OCI-LY7 (cell line): ENCODE results near the gene LPIN3. TPM values are rescaled to one million over a fixed set of nuclear protein-coding genes. Genes with fewer than 3 reads are reported as not detected.

Experiments used
- BruUV-seq: library from RNA; stranded (reverse); fragments of 400-500 nt; replicated peaks from 2 replicates; lab custom pipeline; 2021; lab: Mats Ljungman, UMichigan
- CTCF ChIA-PET: fragments of 300-600 bp; sonication (Branson Sonifier 250); formaldehyde crosslinking; loops from one replicate; lab custom pipeline; 2022; ENCODE audit warnings: antibody characterized with exemption; ENCODE audit not compliant: unreplicated experiment; lab: Charles Lee
- POLR2A ChIA-PET: fragments of 300-600 bp; sonication (Branson Sonifier 250); formaldehyde crosslinking; loops from one replicate; lab custom pipeline; 2022; ENCODE audit warnings: antibody characterized with exemption; lab: Charles Lee
- DNase-seq: peaks from one replicate; pipeline ENCODE4 v3.0.0-alpha.2; 2015; ENCODE audit warnings: low spot score
- H2AFZ ChIP-seq: fragments of 200-600 bp; sonication (generic), shearing (Covaris generic); 2 replicates; pipeline ENCODE4 v1.6.1; 2014; ENCODE audit warnings: mild to moderate bottlenecking, antibody characterized with exemption, low read length, moderate library complexity
- H3K27ac ChIP-seq: fragments of 200-600 bp; sonication (generic); 2 replicates; pipeline ENCODE4 v1.5.1; 2014; ENCODE audit warnings: mixed run types, low read depth, mild to moderate bottlenecking, moderate library complexity, low read length, inconsistent platforms; ENCODE audit not compliant: poor library complexity, severe bottlenecking
- H3K36me3 ChIP-seq: fragments of 200-600 bp; sonication (generic); 2 replicates; pipeline ENCODE4 v1.6.1; 2014; ENCODE audit warnings: mild to moderate bottlenecking, antibody characterized with exemption, low read length, moderate library complexity, mixed read lengths; ENCODE audit not compliant: insufficient read depth
- H3K4me1 ChIP-seq: fragments of 200-600 bp; sonication (generic); 2 replicates; pipeline ENCODE4 v1.5.1; 2014; ENCODE audit warnings: mild to moderate bottlenecking, low read length; ENCODE audit not compliant: insufficient read depth, poor library complexity, severe bottlenecking
- H3K4me2 ChIP-seq: fragments of 200-600 bp; sonication (generic); 2 replicates; pipeline ENCODE4 v1.6.1; 2014; ENCODE audit warnings: mild to moderate bottlenecking, low read length
- H3K4me3 ChIP-seq: fragments of 200-600 bp; sonication (generic); 2 replicates; pipeline ENCODE4 v1.5.1; 2014; ENCODE audit warnings: mild to moderate bottlenecking, low read depth, low read length; ENCODE audit not compliant: poor library complexity, severe bottlenecking
- H3K79me2 ChIP-seq: fragments of 200-600 bp; sonication (generic); 2 replicates; pipeline ENCODE4 v1.6.1; 2016; ENCODE audit warnings: low read depth, mild to moderate bottlenecking, low read length, moderate library complexity, mixed read lengths; ENCODE audit not compliant: insufficient read depth
- H3K9me2 ChIP-seq: fragments of 200-600 bp; sonication (generic); 2 replicates; pipeline ENCODE4 v1.6.1; 2016; ENCODE audit warnings: mild to moderate bottlenecking, low read length, mixed read lengths; ENCODE audit not compliant: insufficient read depth
- H3K9me3 ChIP-seq: fragments of 200-600 bp; sonication (generic); 2 replicates; pipeline ENCODE4 v1.6.1; 2014; ENCODE audit warnings: mild to moderate bottlenecking, mixed run types, low read length, mixed read lengths
- H4K20me1 ChIP-seq: fragments of 200-600 bp; sonication (generic); 2 replicates; pipeline ENCODE4 v1.6.1; 2014; ENCODE audit warnings: mild to moderate bottlenecking, antibody characterized with exemption, low read length, moderate library complexity, mixed read lengths; ENCODE audit not compliant: insufficient read depth
- CTCF ChIP-seq: fragments of 200-600 bp; sonication (generic); conservative IDR thresholded peaks from 2 replicates; pipeline ENCODE4 v1.5.1; 2014; ENCODE audit warnings: mild to moderate bottlenecking, antibody characterized with exemption, low read length, moderate library complexity, mixed read lengths
- EZH2phosphoT487 ChIP-seq: fragments of 200-600 bp; sonication (generic); IDR thresholded peaks from 2 replicates; pipeline ENCODE4 v1.6.1; 2018; ENCODE audit warnings: low read depth, borderline replicate concordance, mild to moderate bottlenecking, mixed run types, antibody characterized with exemption, low read length, moderate library complexity, mixed read lengths
- intact Hi-C: fragments of 100-400 bp; cut with micrococcal nuclease; formaldehyde crosslinking; loops from one replicate; pipeline ENCODE4 v1.10.0; 2022; ENCODE audit not compliant: unreplicated experiment
- total RNA-seq, 2 experiments: library from RNA; depleted of rRNA in 1 of 2; stranded (reverse); fragments of >200 nt in 1 of 2; shearing (Covaris generic) in 1 of 2; gene quantifications; 2 replicates each; pipeline ENCODE4 v1.2.3, GENCODE V29; 2014 to 2022

LPIN3 gene
- total RNA-seq, 2 experiments from 2014 or later: 0.19 to 2.1 TPM

- Histone ChIP-seq H3K79me2 (no peaks in the 10 kb centered on the region), H2AFZ (no peak overlapping the region), H3K9me3 (no peaks in the 10 kb centered on the region), H3K9me2 (no peaks in the 10 kb centered on the region), H3K4me1 (no peaks in the 10 kb centered on the region), H3K36me3 (no peaks in the 10 kb centered on the region), H3K4me2 (no peak overlapping the region), H4K20me1 (no peaks in the 10 kb centered on the region), H3K27ac (no peak overlapping the region), H3K4me3 (no peak overlapping the region)
- CTCF ChIA-PET: no interaction called here
- POLR2A ChIA-PET: no interaction called here
- TF ChIP-seq CTCF: no peak
- no TSS peak for BruUV-seq
- no peak for DNase-seq
- intact Hi-C loops: no loop called here
Measured at GRCh38 chr20:41394081-41394480, 53.5 kb downstream of the LPIN3 start.

- no TSS peak for BruUV-seq
- ChIA-PET POLR2A (no interaction called here), CTCF (no interaction called here)
- TF ChIP-seq CTCF: no peak
- no peak overlapping the region for H3K4me2 ChIP-seq
- no peaks in the 10 kb centered on the region for H3K36me3 ChIP-seq
- H3K9me3 ChIP-seq: no peaks in the 10 kb centered on the region
- H3K4me3 ChIP-seq: no peak overlapping the region
- intact Hi-C loops: no loop called here
- H3K79me2 ChIP-seq: no peaks in the 10 kb centered on the region
- H2AFZ ChIP-seq: no peak overlapping the region
- H3K9me2 ChIP-seq: no peaks in the 10 kb centered on the region
- H4K20me1 ChIP-seq: no peaks in the 10 kb centered on the region
- no peak for DNase-seq
- H3K4me1 ChIP-seq: no peaks in the 10 kb centered on the region
- H3K27ac ChIP-seq: no peak overlapping the region
Measured at GRCh38 chr20:41394931-41395666, 54.5 kb downstream of the LPIN3 start.

GRCh38 chr20:41395667-41396664 is 55.3 kb downstream of the LPIN3 start:
- Histone ChIP-seq H3K27ac (no peak overlapping the region), H2AFZ (no peak overlapping the region), H3K36me3 (no peaks in the 10 kb centered on the region), H4K20me1 (no peaks in the 10 kb centered on the region), H3K4me1 (no peaks in the 10 kb centered on the region), H3K4me2 (no peak overlapping the region), H3K9me2 (no peaks in the 10 kb centered on the region), H3K9me3 (no peaks in the 10 kb centered on the region), H3K4me3 (no peak overlapping the region), H3K79me2 (no peaks in the 10 kb centered on the region)
- ChIA-PET POLR2A (no interaction called here), CTCF (no interaction called here)
- DNase-seq: no peak
- BruUV-seq: no TSS peak
- TF ChIP-seq EZH2phosphoT487: no peak
- no peak for TF ChIP-seq CTCF
- intact Hi-C loops: no loop called here
